GM19452 (cell line): ENCODE data around the gene GGNBP2.
A peak's percentile ranks its signal among the peaks of the same experiment; 100 is the strongest.
"Not testable (repeated sequence)": the region's sequence is repeated elsewhere in the genome, so short reads cannot be mapped to it uniquely, and the experiment has no call there.

Source experiments
- ATAC-seq: cut with Tn5 transposase; IDR thresholded peaks from one replicate; pipeline ENCODE4 v1.9.1; 2021; ENCODE audit not compliant: unreplicated experiment

Gene GGNBP2

GRCh38 chr17:36600465-36600864 is 55.7 kb downstream of the GGNBP2 start:
- no peak for ATAC-seq

DNA sequence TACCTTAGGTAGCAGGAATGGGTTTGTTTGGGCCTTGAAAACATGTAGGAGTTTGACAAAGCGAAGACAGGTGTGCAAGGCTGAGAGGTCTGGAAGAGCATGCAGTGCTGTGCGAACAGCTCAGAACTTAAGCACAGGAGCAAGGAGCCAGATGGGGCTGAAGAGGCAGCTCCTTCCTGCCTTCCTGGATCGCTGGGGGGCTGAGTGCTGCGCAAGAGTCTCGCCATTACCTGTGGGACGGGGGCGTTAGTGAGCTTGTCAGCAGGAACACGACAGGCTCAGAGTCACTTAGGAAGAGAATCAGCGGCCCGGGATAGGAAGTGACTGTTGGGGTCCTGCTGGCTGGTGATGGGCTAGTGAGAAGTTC is 56.2 kb downstream of the GGNBP2 start:
- ATAC-seq, result no peak

- peak; percentile 81 for ATAC-seq
Observed at GRCh38 chr17:36601303-36602029, 56.7 kb downstream of the GGNBP2 start, which contains the start of gene MRM1. MRM1 (plus strand) TSS chr17:36601583; CDS start chr17:36601811, 228 bp downstream.

DNA sequence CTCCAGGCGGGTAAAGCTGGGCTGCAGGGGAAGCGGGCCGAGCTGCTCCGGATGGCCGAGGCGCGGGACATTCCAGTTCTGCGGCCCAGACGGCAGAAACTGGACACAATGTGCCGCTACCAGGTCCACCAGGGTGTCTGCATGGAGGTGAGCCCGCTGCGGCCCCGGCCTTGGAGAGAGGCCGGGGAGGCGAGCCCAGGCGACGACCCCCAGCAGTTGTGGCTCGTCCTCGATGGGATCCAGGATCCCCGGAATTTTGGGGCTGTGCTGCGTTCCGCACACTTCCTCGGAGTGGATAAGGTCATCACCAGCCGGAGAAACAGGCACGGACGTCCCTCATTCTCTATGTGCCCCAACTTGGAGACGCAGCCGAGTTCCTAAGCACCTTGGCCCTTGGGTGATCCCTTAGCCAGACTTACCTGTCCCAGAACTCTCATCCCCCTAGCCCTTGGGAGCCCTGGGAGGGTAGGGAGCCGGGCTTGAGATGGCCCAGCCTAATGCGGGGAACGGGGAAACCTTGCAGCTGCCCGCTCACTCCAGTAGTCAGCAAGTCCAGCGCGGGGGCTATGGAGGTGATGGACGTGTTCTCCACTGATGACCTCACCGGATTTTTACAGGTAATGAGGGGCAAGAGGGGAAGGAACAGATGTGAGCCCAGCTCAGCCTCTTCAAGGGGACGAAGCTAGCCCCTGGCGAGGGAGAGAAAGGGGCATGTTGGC is 57.5 kb downstream of the GGNBP2 start:
- no peak for ATAC-seq

DNA sequence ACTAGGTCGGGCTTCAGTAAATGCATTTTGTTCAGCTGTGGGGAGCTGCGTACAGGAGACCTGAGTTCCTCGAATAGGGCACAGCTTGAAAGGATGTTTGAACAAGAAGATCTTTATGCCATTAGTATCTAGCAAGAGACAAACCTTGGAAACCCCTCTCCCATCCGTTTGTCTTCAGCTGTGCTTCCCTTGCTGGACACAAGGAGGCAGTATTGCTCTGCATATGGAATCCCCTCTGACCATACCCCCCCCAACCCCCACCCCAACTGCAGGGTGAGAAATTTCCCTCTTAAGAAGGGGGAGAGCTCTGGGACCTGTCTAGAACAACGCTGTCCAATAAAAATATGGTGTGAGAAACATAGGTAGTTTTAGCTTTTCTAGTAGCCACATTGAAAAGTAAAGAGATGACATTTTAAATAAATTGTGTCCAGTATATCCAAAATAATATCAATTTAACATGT is 58.2 kb downstream of the GGNBP2 start:
- ATAC-seq, result no peak

DNA sequence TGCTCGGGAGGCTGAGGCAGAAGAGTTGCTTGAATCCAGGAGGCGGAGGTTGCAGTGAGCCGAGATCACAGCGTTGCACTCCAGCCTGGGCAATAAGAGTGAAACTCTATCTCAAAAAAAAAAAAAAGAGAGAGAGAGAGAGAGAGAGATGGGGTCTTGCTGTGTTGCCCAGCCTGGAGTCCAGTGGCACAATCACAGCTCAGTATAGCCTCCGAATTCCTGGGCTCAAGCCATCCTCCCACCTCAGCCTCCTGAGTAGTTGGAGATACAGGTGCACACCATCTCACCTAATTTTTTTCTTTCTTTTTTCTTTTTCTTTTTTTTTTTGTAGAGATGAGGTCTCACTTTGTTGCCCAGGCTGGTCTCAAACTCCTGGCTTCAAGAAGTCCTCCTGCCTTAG is 60.3 kb downstream of the GGNBP2 start:
- not testable (repeated sequence) for ATAC-seq

GRCh38 chr17:36608280-36608679 is 63.6 kb downstream of the GGNBP2 start:
- no peak for ATAC-seq

DNA sequence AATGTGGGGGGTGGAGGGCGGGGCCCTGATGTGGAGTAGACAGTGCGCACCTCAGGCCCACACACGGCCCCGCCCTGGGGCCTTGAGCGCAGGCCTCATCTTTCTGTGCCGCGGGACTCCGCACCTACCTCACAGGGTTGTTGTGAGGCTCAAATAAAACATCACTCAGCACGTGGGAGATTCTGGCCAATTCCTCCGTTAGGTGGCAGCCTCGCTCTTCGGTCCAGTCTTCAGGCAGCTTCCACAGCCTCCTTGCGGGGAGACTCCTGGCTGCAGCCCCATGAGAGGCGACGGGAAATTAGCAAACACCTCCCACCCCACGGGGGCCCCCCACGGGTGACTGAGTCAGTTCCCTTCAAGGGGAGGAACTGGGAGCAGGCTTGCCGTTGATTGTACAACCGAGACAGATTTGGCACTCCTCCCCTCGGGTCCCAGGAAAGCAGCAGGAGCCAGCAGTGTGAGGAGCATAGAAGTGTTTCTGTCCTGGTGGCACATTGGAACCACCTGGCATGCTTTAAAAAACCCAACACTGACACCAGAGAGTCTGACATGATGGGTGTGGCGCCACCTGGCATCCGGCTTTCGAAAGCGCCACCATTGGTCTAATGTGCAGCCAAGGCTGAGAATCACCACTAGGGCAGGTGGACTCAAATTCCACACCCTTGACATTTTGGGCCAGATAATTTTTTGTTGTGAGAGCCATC is 64.2 kb downstream of the GGNBP2 start:
- ATAC-seq, result no peak

DNA sequence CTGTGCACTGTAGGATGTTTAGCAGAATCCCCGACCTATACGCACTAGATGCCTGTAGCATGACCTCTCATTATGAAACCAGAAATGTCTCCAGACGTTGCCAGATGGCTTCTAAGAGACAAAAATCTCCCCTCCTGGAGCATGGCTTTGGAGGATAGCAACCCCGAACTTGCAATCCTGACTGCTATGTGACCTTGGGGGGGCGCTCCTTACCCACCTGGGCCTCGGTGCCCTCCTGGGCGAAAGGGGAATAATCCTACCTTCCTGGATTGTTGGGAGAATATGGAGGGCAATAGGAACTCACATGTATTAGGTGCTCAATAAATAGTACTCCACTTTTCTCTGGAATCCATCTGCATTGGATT is 64.8 kb downstream of the GGNBP2 start:
- no peak for ATAC-seq

DNA sequence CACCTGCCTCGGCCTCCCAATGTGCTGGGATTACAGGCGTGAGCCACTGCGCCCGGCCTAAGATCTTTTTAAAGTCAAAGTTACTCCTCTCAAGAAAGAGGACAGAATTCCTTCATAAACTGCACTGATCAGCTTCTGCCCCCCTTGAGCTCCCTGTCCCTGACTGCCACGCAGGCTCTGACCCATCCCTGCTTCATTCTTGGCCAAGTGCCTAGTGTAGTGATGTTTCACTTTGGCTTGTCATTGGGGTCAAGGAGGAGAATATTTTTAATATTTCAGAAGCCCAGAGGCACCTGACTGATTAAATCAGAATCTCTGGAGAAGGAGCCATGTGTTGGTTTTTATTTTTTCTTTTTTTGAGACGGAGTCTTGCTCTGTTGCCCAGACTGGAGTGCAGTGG is 65.8 kb downstream of the GGNBP2 start:
- no peak for ATAC-seq

- no peak for ATAC-seq
Observed at GRCh38 chr17:36611345-36612072, 66.8 kb downstream of the GGNBP2 start.

- no peak for ATAC-seq
Observed at GRCh38 chr17:36612323-36612722, 67.6 kb downstream of the GGNBP2 start.

DNA sequence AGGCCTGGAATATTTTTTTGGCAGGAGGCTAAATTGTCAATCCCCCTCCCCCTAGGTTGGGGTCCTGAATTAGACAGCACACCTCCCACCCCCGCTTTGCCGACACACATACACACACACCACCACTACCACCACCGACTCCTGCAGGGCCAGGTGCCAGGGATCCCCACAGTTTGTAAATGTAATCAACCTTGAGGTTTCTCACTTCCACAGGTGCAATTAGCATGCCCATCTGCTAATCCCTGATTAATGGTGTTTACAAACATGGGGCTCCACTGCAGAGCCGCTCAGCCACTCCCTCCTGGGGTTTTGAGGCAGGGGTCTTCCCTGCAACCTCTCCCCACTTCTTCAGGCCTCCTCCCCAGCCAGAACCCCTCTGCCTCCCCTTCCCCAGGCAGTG is 68.4 kb downstream of the GGNBP2 start:
- ATAC-seq, result no peak

GRCh38 chr17:36614081-36614480 is 69.4 kb downstream of the GGNBP2 start:
- ATAC-seq, result no peak

DNA sequence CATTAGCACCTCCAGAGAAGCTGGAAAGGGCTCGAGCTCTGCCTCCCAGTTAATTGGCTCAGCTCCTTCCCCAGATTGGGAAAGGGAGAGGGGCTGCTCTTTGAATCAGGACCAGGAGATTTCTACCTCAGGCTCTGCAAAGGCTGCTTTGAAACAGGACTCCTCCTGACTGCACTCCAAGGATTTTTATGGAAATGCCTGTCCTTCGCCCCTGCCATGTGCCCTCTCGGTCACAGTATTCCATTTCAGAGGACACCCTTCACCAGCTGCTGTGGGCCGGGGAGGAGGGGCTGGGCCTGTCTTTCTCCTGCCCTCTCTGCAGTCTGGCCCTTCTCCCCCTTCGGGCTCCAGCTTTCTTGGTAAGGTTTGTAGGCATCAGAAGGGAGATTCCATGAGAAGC is 70.2 kb downstream of the GGNBP2 start:
- no peak for ATAC-seq

DNA sequence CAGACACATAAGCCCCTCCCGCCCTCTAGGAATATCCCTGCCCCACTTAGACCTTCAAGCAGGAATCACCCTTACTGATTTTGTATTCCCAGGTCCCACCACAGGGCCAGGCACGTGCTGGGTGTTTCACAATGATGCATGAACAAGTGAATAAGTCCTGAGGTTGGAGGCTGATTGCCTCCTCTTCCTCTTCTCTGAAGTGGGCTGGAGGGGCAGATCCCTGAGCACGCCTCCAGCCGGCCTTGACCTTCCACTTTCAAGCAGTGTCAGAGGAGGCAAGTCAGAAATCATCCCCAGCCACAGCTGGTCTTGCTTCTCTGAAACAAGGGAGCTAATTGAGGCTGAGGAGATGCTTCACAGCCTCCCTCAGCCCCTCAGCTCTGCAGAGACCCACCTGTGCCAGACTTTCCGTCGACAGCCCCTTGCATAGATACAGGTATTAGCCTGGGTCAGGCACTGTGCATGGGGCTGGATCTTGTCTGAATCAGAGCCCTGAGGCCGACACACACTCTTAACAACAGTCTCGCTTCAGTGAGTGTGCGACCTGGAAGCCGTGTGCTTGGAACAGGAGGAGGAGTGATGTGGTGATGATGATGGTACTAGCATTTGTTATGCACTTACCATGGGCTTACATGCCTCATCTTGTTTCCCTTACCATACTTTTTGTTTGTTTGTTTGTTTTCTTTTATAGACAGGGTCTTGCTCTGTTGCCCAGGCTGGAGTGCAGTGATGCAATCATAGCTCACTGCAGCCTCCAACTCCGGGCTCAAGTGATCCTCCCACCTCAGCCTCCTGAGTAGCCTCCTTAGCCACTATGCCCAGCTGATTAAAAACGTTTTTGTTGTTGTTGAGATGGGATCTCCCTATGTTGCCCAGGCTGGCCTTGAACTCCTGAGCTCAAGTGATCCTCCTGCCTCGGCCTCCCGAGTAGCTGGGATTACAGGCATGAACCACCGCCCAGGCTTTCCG is 71.6 kb downstream of the GGNBP2 start:
- ATAC-seq, result no peak

- no peak for ATAC-seq
Observed at GRCh38 chr17:36617773-36618172, 73.1 kb downstream of the GGNBP2 start.

DNA sequence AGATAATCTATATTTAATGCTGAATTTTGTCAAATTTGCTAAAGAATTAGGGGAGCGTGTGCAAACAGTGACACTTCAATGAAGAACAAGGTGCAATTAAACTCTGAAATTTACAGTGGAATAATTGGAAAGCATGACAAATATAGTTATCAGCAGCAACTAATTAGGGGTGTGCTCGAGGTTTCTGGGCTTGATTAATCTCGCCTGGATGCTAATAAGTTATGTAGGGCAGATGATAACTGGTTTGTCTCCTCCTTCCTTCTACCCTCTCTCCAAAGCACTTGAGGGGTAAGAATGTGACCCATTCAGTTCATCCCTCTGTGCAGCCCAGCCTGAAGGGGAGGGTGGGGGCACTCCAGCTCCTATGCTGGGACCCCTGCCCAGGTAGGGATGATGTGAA is 78.6 kb downstream of the GGNBP2 start:
- no peak for ATAC-seq

- ATAC-seq, result no peak
Observed at GRCh38 chr17:36625188-36625587, 80.5 kb downstream of the GGNBP2 start.

DNA sequence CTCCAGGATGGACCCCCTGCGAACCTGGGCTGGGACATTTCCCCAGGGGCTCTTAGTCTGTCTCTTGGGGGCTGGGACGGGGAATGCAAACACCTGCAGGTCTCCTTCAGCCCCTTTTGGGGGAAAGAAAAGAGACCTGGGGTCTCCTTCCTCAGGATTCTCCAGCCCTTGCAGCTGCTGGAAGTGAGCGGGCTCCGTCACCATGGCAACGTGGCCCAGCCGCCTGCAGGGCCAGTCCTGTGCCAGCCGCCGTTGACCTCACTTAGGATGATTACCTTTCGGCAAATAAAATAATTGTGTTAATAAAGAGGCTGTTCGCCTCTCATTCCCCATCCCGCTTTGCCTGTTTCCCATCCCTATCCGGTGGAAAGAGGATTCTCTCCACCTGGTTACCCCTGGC is 82.4 kb downstream of the GGNBP2 start:
- ATAC-seq, result no peak
